ENCODE data around the gene TUFT1.

TUFT1 gene

GRCh38 chr1:151578941-151579340, 38.8 kb downstream of the TUFT1 start:
- H3K27ac ChIP-seq (ENCODE audit: low read depth, low read length), result no peak overlapping the region
- H3K4me3 ChIP-seq (ENCODE audit: low read length), result no peak overlapping the region
- no peak overlapping the region for H3K9ac ChIP-seq (ENCODE audit: low read length)
- H3K27me3 ChIP-seq (ENCODE audit: control insufficient read depth, insufficient read depth, low read length), result no peaks in the 10 kb centered on the region
- H3K4me1 ChIP-seq (ENCODE audit: control insufficient read depth, insufficient read depth, low read length), result no peaks in the 10 kb centered on the region
- peaks cover 8% of the 10 kb centered on the region for H3K36me3 ChIP-seq (ENCODE audit: control insufficient read depth, insufficient read depth, low read length)

- H3K4me1 ChIP-seq (ENCODE audit: control insufficient read depth, insufficient read depth, low read length), result peaks cover 1% of the 10 kb centered on the region
- peaks cover 5% of the 10 kb centered on the region for H3K36me3 ChIP-seq (ENCODE audit: control insufficient read depth, insufficient read depth, low read length)
- no peak overlapping the region for H3K4me3 ChIP-seq (ENCODE audit: low read length)
- no peaks in the 10 kb centered on the region for H3K27me3 ChIP-seq (ENCODE audit: control insufficient read depth, insufficient read depth, low read length)
- no peak overlapping the region for H3K9ac ChIP-seq (ENCODE audit: low read length)
- no peak overlapping the region for H3K27ac ChIP-seq (ENCODE audit: low read depth, low read length)
These were observed 39.5 kb downstream of the TUFT1 start for GRCh38 chr1:151579436-151580225.

GRCh38 chr1:151581451-151581850, 41.3 kb downstream of the TUFT1 start:
- Histone ChIP-seq H3K27ac (ENCODE audit: low read depth, low read length) (no peak overlapping the region), H3K4me3 (ENCODE audit: low read length) (no peak overlapping the region), H3K27me3 (ENCODE audit: control insufficient read depth, insufficient read depth, low read length) (no peaks in the 10 kb centered on the region), H3K9ac (ENCODE audit: low read length) (no peak overlapping the region), H3K36me3 (ENCODE audit: control insufficient read depth, insufficient read depth, low read length) (peaks cover 5% of the 10 kb centered on the region), H3K4me1 (ENCODE audit: control insufficient read depth, insufficient read depth, low read length) (peaks cover 5% of the 10 kb centered on the region)

- peaks cover 5% of the 10 kb centered on the region for H3K4me1 ChIP-seq (ENCODE audit: control insufficient read depth, insufficient read depth, low read length)
- no peak overlapping the region for H3K4me3 ChIP-seq (ENCODE audit: low read length)
- no peaks in the 10 kb centered on the region for H3K27me3 ChIP-seq (ENCODE audit: control insufficient read depth, insufficient read depth, low read length)
- no peak overlapping the region for H3K27ac ChIP-seq (ENCODE audit: low read depth, low read length)
- no peak overlapping the region for H3K9ac ChIP-seq (ENCODE audit: low read length)
- H3K36me3 ChIP-seq (ENCODE audit: control insufficient read depth, insufficient read depth, low read length), result peaks cover 5% of the 10 kb centered on the region
These were observed 41.8 kb downstream of the TUFT1 start for GRCh38 chr1:151581921-151582320.

GRCh38 chr1:151583796-151584195, 43.7 kb downstream of the TUFT1 start:
- no peaks in the 10 kb centered on the region for H3K27me3 ChIP-seq (ENCODE audit: control insufficient read depth, insufficient read depth, low read length)
- H3K27ac ChIP-seq (ENCODE audit: low read depth, low read length), result no peak overlapping the region
- H3K9ac ChIP-seq (ENCODE audit: low read length), result no peak overlapping the region
- H3K4me1 ChIP-seq (ENCODE audit: control insufficient read depth, insufficient read depth, low read length), result peaks cover 5% of the 10 kb centered on the region
- no peak overlapping the region for H3K4me3 ChIP-seq (ENCODE audit: low read length)
- H3K36me3 ChIP-seq (ENCODE audit: control insufficient read depth, insufficient read depth, low read length), result peaks cover 5% of the 10 kb centered on the region

GRCh38 chr1:151584278-151584677, 44.2 kb downstream of the TUFT1 start:
- Histone ChIP-seq H3K27ac (ENCODE audit: low read depth, low read length) (no peak overlapping the region), H3K27me3 (ENCODE audit: control insufficient read depth, insufficient read depth, low read length) (no peaks in the 10 kb centered on the region), H3K36me3 (ENCODE audit: control insufficient read depth, insufficient read depth, low read length) (peaks cover 5% of the 10 kb centered on the region), H3K4me1 (ENCODE audit: control insufficient read depth, insufficient read depth, low read length) (peaks cover 5% of the 10 kb centered on the region), H3K9ac (ENCODE audit: low read length) (no peak overlapping the region), H3K4me3 (ENCODE audit: low read length) (no peak overlapping the region)

- Histone ChIP-seq H3K36me3 (ENCODE audit: control insufficient read depth, insufficient read depth, low read length) (peaks cover 2% of the 10 kb centered on the region), H3K27me3 (ENCODE audit: control insufficient read depth, insufficient read depth, low read length) (no peaks in the 10 kb centered on the region), H3K9ac (ENCODE audit: low read length) (no peak overlapping the region), H3K27ac (ENCODE audit: low read depth, low read length) (no peak overlapping the region), H3K4me3 (ENCODE audit: low read length) (no peak overlapping the region), H3K4me1 (ENCODE audit: control insufficient read depth, insufficient read depth, low read length) (peaks cover 5% of the 10 kb centered on the region)
These were observed 44.7 kb downstream of the TUFT1 start for GRCh38 chr1:151584780-151585179.

GRCh38 chr1:151585622-151586021, 45.5 kb downstream of the TUFT1 start:
- no peak overlapping the region for H3K9ac ChIP-seq (ENCODE audit: low read length)
- no peak overlapping the region for H3K27ac ChIP-seq (ENCODE audit: low read depth, low read length)
- H3K4me3 ChIP-seq (ENCODE audit: low read length), result no peak overlapping the region
- no peaks in the 10 kb centered on the region for H3K27me3 ChIP-seq (ENCODE audit: control insufficient read depth, insufficient read depth, low read length)
- no peaks in the 10 kb centered on the region for H3K36me3 ChIP-seq (ENCODE audit: control insufficient read depth, insufficient read depth, low read length)
- peaks cover 5% of the 10 kb centered on the region for H3K4me1 ChIP-seq (ENCODE audit: control insufficient read depth, insufficient read depth, low read length)

- no peaks in the 10 kb centered on the region for H3K4me1 ChIP-seq (ENCODE audit: control insufficient read depth, insufficient read depth, low read length)
- H3K27me3 ChIP-seq (ENCODE audit: control insufficient read depth, insufficient read depth, low read length), result no peaks in the 10 kb centered on the region
- no peak overlapping the region for H3K27ac ChIP-seq (ENCODE audit: low read depth, low read length)
- H3K36me3 ChIP-seq (ENCODE audit: control insufficient read depth, insufficient read depth, low read length), result no peaks in the 10 kb centered on the region
- H3K9ac ChIP-seq (ENCODE audit: low read length), result no peak overlapping the region
- no peak overlapping the region for H3K4me3 ChIP-seq (ENCODE audit: low read length)
These were observed 50.9 kb downstream of the TUFT1 start for GRCh38 chr1:151590961-151591360.

- no peaks in the 10 kb centered on the region for H3K4me1 ChIP-seq (ENCODE audit: control insufficient read depth, insufficient read depth, low read length)
- H3K9ac ChIP-seq (ENCODE audit: low read length), result no peak overlapping the region
- no peak overlapping the region for H3K4me3 ChIP-seq (ENCODE audit: low read length)
- H3K27ac ChIP-seq (ENCODE audit: low read depth, low read length), result no peak overlapping the region
- no peaks in the 10 kb centered on the region for H3K27me3 ChIP-seq (ENCODE audit: control insufficient read depth, insufficient read depth, low read length)
- H3K36me3 ChIP-seq (ENCODE audit: control insufficient read depth, insufficient read depth, low read length), result no peaks in the 10 kb centered on the region
These were observed 53.6 kb downstream of the TUFT1 start for GRCh38 chr1:151593730-151594129.

GRCh38 chr1:151594143-151594625, 54.1 kb downstream of the TUFT1 start:
- Histone ChIP-seq H3K36me3 (ENCODE audit: control insufficient read depth, insufficient read depth, low read length) (no peaks in the 10 kb centered on the region), H3K27ac (ENCODE audit: low read depth, low read length) (no peak overlapping the region), H3K27me3 (ENCODE audit: control insufficient read depth, insufficient read depth, low read length) (no peaks in the 10 kb centered on the region), H3K4me3 (ENCODE audit: low read length) (no peak overlapping the region), H3K9ac (ENCODE audit: low read length) (no peak overlapping the region), H3K4me1 (ENCODE audit: control insufficient read depth, insufficient read depth, low read length) (no peaks in the 10 kb centered on the region)

GRCh38 chr1:151596166-151596953, 56.3 kb downstream of the TUFT1 start:
- Histone ChIP-seq H3K27me3 (ENCODE audit: control insufficient read depth, insufficient read depth, low read length) (no peaks in the 10 kb centered on the region), H3K4me1 (ENCODE audit: control insufficient read depth, insufficient read depth, low read length) (no peaks in the 10 kb centered on the region), H3K36me3 (ENCODE audit: control insufficient read depth, insufficient read depth, low read length) (no peaks in the 10 kb centered on the region), H3K9ac (ENCODE audit: low read length) (no peak overlapping the region), H3K27ac (ENCODE audit: low read depth, low read length) (no peak overlapping the region), H3K4me3 (ENCODE audit: low read length) (no peak overlapping the region)
